Caki2 (cell line): Measurements from ENCODE around the gene GLT6D1. TPM values are rescaled to one million over a fixed set of nuclear protein-coding genes. Genes with fewer than 3 reads are reported as not detected.

Source experiments
- DNase-seq: peaks from one replicate; pipeline ENCODE4 v3.0.0-alpha.2; 2015; ENCODE audit warnings: low read depth
- in situ Hi-C: cut with HindIII; loops from 2 replicates; pipeline ENCODE4 v1.10.0; 2016; ENCODE audit warnings: low sequenced_read_pairs, low pct_unique_long_range_greater_than_20kb, mixed read lengths
- total RNA-seq: library from RNA; depleted of rRNA; stranded (reverse); fragments of >200 nt; shearing (Covaris generic); gene quantifications from 2 replicates; pipeline ENCODE4 v1.2.3, GENCODE V29; 2014; ENCODE audit warnings: low replicate concordance

Gene GLT6D1
- total RNA-seq, 1 experiment from 2014 or later = not detected

GRCh38 chr9:135612981-135613910, 26.1 kb downstream of the GLT6D1 start:
- DNase-seq = no peak
- in situ Hi-C loops = no loop called here

GRCh38 chr9:135612437-135612836, 26.9 kb downstream of the GLT6D1 start:
- DNase-seq = no peak
- in situ Hi-C loops = no loop called here

GRCh38 chr9:135611875-135612209, 27.5 kb downstream of the GLT6D1 start:
- in situ Hi-C loops = no loop called here
- no peak for DNase-seq

- no peak for DNase-seq
- in situ Hi-C loops = no loop called here
Observed at GRCh38 chr9:135611142-135611874, 28.0 kb downstream of the GLT6D1 start.

GRCh38 chr9:135610290-135611141, 28.8 kb downstream of the GLT6D1 start:
- in situ Hi-C loops = no loop called here
- DNase-seq = no peak

- DNase-seq = no peak
- in situ Hi-C loops = no loop called here
Observed at GRCh38 chr9:135609366-135609955, 29.9 kb downstream of the GLT6D1 start.

GRCh38 chr9:135608999-135609317, 30.4 kb downstream of the GLT6D1 start:
- in situ Hi-C loops = no loop called here
- DNase-seq = no peak

- in situ Hi-C loops = no loop called here
- DNase-seq = no peak
Observed at GRCh38 chr9:135608294-135608998, 30.9 kb downstream of the GLT6D1 start.

- in situ Hi-C loops = no loop called here
- no peak for DNase-seq
Observed at GRCh38 chr9:135607401-135608293, 31.7 kb downstream of the GLT6D1 start.

GRCh38 chr9:135606885-135607259, 32.5 kb downstream of the GLT6D1 start:
- DNase-seq = no peak
- in situ Hi-C loops = no loop called here

GRCh38 chr9:135605238-135605781, 34.0 kb downstream of the GLT6D1 start:
- in situ Hi-C loops = no loop called here

GRCh38 chr9:135604437-135605237, 34.7 kb downstream of the GLT6D1 start:
- DNase-seq = no peak
- in situ Hi-C loops = no loop called here

More at GRCh38 chr9:135605238-135605781, 34.0 kb downstream of the GLT6D1 start:
- no peak for DNase-seq

- in situ Hi-C loops = no loop called here
- peak; percentile 6 for DNase-seq
Observed at GRCh38 chr9:135602789-135603481, 36.4 kb downstream of the GLT6D1 start.

- in situ Hi-C loops = no loop called here
Observed at GRCh38 chr9:135601988-135602387, 37.4 kb downstream of the GLT6D1 start.

GRCh38 chr9:135600296-135600817, 39.0 kb downstream of the GLT6D1 start:
- DNase-seq = no peak
- in situ Hi-C loops = no loop called here

More at GRCh38 chr9:135601988-135602387, 37.4 kb downstream of the GLT6D1 start:
- no peak for DNase-seq
